T-helper 2 cell treated with Interferon-gamma antibody and Interleukin-4, amounts not matched to agents 100 ng/mL and 5 ng/mL, for 36 hours (primary cell): ENCODE measurements around the gene TEF. TPM values are rescaled to one million over a fixed set of nuclear protein-coding genes. Genes with fewer than 3 reads are reported as not detected.

Experiments used
- intact Hi-C: fragments of 100-400 bp; cut with micrococcal nuclease; formaldehyde crosslinking; loops from one replicate; pipeline ENCODE4 v1.15.1; 2023
- total RNA-seq: library from RNA; stranded (reverse); gene quantifications from 2 replicates; pipeline ENCODE4 v1.2.3, GENCODE V29; 2022

TEF gene
- total RNA-seq, 1 donor from 2014 or later, result 3.0 TPM

- intact Hi-C loops, result no loop called here
Observed at GRCh38 chr22:41353862-41354575, 27.7 kb upstream of the TEF start.

- intact Hi-C loops, result no loop called here
Observed at GRCh38 chr22:41354979-41355378, 26.8 kb upstream of the TEF start.

GRCh38 chr22:41355895-41356294 is 25.8 kb upstream of the TEF start:
- intact Hi-C loops, result no loop called here

- intact Hi-C loops, result no loop called here
Observed at GRCh38 chr22:41356430-41357028, 25.2 kb upstream of the TEF start.

- intact Hi-C loops, result no loop called here
Observed at GRCh38 chr22:41357191-41357590, 24.6 kb upstream of the TEF start.

GRCh38 chr22:41358927-41359326 is 22.8 kb upstream of the TEF start:
- intact Hi-C loops, result no loop called here

- intact Hi-C loops, result no loop called here
Observed at GRCh38 chr22:41359376-41359775, 22.4 kb upstream of the TEF start.

- intact Hi-C loops, result no loop called here
Observed at GRCh38 chr22:41360126-41360525, 21.6 kb upstream of the TEF start.

GRCh38 chr22:41361716-41362310 is 19.9 kb upstream of the TEF start:
- intact Hi-C loops, result no loop called here

GRCh38 chr22:41362615-41363014 is 19.1 kb upstream of the TEF start:
- intact Hi-C loops, result no loop called here

GRCh38 chr22:41364233-41364632 is 17.5 kb upstream of the TEF start:
- intact Hi-C loops, result no loop called here

- intact Hi-C loops, result no loop called here
Observed at GRCh38 chr22:41364955-41365354, 16.8 kb upstream of the TEF start.

GRCh38 chr22:41365425-41365824 is 16.3 kb upstream of the TEF start:
- intact Hi-C loops, result no loop called here

GRCh38 chr22:41366323-41367029 is 15.3 kb upstream of the TEF start:
- intact Hi-C loops, result no loop called here

GRCh38 chr22:41367039-41367679 is 14.6 kb upstream of the TEF start:
- intact Hi-C loops, result no loop called here

GRCh38 chr22:41367680-41368542 is 13.8 kb upstream of the TEF start:
- intact Hi-C loops, result no loop called here

- intact Hi-C loops, result no loop called here
Observed at GRCh38 chr22:41368543-41369423, 13.0 kb upstream of the TEF start.

- intact Hi-C loops, result no loop called here
Observed at GRCh38 chr22:41369424-41369745, 12.4 kb upstream of the TEF start.

- intact Hi-C loops, result no loop called here
Observed at GRCh38 chr22:41369837-41370236, 11.9 kb upstream of the TEF start.

GRCh38 chr22:41377846-41378245 is 3.9 kb upstream of the TEF start:
- intact Hi-C loops, result no loop called here
